WI38 (cell line): ENCODE measurements around the gene ZCCHC14.
"Not testable (repeated sequence)": the region's sequence is repeated elsewhere in the genome, so short reads cannot be mapped to it uniquely, and the experiment has no call there.

Experiments used
- H3K4me3 ChIP-seq: 2 replicates; pipeline ENCODE4 v1.5.1; 2011; ENCODE audit warnings: low read depth, mild to moderate bottlenecking, control low read depth, low read length
- TF ChIP-seq, protein P1 (sequence below): IDR thresholded peaks from 2 replicates; pipeline ENCODE4 v1.5.1; 2012; ENCODE audit warnings: low read depth, mild to moderate bottlenecking, control low read depth, low read length

The ZCCHC14 gene

DNA sequence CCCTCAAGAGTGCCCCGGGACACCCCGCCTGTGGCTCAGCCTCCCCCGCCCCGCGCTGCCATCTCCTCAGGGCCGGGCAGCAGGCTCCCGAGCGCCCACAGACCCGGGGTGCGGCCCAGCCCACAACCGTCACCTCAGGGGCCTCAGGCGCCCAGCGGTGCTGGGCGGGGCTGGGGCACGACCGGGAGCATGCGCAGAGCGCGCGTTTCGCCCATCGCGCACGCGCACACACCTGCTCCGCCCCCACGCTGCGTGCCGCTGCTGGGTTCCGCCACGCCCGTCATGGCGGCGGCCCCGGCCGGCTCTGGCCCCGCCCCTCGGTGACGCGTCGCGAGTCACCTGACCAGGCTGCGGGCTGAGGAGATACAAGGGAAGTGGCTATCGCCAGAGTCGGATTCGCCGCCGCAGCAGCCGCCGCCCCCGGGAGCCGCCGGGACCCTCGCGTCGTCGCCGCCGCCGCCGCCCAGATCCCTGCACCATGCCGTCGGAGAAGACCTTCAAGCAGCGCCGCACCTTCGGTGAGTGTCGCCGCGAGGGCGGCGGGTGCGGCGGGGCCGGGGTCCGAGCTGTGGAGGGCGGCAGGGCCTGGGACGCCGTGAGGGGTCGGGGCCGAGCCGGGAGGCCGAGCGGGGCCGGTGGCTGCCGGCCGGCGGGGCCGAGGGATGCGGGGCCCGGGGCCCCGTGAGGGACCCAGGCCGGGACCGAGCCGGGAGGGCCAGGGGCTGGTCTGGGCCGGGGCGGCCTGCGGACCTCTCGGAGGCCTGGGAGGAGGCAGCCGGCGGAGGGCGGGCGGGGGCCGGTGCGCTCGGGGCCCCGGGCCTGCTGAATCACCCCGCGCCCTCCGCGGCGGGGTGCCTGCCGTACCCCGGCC lies 100.6 kb downstream of the ZCCHC14 start, which contains the start of gene MAP1LC3B:
Gene MAP1LC3B (plus strand): TSS at position 387 of the 871 bp plus-strand sequence. CDS start 92 bp downstream, at position 479.
- H3K4me3 ChIP-seq: peak within 1 kb of the TSS; percentile 86
- TF ChIP-seq, protein P1, sequence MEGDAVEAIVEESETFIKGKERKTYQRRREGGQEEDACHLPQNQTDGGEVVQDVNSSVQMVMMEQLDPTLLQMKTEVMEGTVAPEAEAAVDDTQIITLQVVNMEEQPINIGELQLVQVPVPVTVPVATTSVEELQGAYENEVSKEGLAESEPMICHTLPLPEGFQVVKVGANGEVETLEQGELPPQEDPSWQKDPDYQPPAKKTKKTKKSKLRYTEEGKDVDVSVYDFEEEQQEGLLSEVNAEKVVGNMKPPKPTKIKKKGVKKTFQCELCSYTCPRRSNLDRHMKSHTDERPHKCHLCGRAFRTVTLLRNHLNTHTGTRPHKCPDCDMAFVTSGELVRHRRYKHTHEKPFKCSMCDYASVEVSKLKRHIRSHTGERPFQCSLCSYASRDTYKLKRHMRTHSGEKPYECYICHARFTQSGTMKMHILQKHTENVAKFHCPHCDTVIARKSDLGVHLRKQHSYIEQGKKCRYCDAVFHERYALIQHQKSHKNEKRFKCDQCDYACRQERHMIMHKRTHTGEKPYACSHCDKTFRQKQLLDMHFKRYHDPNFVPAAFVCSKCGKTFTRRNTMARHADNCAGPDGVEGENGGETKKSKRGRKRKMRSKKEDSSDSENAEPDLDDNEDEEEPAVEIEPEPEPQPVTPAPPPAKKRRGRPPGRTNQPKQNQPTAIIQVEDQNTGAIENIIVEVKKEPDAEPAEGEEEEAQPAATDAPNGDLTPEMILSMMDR: no peak

DNA sequence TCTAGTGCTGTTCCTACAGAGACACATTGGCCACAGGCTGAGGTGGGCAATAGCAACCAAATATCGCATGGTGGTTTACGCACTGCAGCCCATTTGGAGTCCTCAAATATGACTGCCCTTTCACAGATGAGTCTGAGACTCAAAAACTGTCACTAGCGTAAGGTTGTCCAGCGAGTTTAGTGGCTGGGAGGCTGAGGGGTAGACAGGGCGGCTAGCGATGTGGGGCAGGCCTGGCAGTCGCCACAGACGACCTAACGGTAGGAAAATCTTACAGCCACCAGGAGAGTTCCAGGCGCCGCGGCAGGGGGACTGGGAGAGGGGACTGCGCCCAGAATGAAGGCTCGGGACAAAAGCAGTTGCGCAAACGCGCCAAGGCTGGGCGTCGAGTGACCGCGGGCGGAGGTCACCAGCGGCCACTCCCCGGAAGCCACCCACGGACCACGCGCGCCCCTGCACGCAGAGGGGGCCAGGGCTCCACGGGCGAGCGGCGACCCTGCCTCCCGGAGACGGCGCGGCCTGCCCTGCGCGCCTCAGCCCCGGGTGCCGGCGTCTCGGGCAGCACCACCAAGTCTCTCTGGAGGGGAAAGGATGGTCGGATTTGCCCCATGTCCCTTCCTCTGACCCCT lies 101.4 kb downstream of the ZCCHC14 start:
- TF ChIP-seq, protein P1: no peak
- peak overlapping the region; percentile 66 for H3K4me3 ChIP-seq

DNA sequence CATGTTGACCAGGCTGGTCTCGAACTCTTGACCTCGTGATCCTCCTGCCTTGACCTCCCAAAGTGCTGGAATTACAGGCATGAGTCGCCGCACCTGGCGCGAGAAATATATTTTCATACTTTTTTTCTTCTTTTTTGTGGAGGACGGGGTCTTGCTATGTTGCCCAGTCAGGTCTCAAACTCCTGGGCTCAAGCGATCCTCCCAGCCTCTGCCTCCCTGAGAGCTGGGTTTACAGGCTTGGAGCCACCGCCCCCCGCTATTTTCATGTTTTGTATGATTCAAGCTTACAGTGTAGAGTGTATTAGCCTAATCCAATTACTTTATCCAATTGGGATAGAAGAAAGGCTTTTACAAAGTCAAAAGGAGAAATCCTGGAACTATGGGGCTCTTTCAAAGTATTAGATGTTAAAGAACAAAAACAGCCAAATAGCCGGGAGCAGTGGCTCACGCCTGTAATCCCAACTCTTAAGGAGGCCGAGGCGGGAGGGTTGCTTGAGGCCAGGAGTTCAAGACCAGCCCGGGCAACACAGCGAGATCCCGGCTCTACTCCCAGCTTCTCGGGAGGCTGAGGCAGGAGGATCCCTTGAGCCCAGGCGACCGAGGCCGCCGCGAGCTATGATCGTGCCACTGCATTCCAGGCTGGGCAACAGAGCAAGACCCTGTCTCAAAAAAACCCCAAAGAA lies 102.0 kb downstream of the ZCCHC14 start:
- H3K4me3 ChIP-seq: no peak overlapping the region
- TF ChIP-seq, protein P1: no peak

DNA sequence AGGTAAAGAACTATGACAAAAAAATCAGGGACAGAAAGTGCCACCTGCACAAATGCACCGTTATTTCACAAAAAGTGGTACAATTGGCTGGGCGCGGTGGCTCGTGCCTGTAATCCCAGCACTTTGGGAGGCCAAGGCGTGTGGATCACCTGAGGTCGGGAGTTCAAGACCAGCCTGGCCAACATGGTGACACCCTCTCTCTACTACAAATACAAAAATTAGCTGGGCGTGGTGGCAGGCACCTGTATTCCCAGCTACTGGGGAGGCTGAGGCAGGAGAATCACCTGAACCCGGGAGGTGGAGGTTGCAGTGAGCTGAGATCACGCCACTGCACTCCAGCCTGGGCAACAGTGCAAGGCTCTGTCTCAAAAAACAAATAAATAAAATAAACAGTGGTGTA lies 102.9 kb downstream of the ZCCHC14 start:
- H3K4me3 ChIP-seq: not testable (repeated sequence)

DNA sequence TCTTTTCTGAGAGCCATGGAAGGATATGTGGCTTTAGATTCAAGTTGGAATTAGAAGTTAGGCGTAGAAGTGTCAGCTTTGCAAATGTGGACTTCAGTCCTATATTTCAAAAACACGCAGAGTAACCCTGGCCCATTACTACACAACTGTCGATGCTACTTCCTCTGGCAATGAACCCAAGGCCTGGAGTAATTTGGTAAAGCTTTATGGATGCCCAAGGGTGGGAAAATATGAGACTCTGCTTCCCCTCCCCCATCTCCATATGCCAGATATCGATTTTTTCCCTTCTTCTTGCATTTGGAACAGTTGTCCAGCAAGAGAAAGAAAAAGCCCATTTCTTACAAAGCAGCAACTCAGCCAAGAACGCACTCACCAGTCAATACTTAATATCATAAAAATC lies 103.6 kb downstream of the ZCCHC14 start:
- TF ChIP-seq, protein P1: no peak
- H3K4me3 ChIP-seq: no peak overlapping the region

DNA sequence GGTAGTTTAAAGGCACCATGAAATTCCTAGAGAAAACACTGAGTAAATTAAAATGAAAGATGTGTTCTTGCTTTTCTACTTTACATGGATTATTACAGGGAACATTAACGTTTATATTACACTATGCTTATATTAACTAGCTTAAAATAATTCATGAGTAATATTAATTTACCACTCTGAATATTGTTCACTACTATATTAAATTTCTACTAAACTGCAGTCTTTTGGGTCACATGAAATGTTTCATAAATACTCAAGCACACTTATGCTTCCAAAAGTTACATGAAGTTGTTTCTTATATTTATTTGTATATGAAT lies 104.0 kb downstream of the ZCCHC14 start:
- peak overlapping the region; percentile 32; the same call in 1 of the 2 replicates for H3K4me3 ChIP-seq
- TF ChIP-seq, protein P1: no peak

DNA sequence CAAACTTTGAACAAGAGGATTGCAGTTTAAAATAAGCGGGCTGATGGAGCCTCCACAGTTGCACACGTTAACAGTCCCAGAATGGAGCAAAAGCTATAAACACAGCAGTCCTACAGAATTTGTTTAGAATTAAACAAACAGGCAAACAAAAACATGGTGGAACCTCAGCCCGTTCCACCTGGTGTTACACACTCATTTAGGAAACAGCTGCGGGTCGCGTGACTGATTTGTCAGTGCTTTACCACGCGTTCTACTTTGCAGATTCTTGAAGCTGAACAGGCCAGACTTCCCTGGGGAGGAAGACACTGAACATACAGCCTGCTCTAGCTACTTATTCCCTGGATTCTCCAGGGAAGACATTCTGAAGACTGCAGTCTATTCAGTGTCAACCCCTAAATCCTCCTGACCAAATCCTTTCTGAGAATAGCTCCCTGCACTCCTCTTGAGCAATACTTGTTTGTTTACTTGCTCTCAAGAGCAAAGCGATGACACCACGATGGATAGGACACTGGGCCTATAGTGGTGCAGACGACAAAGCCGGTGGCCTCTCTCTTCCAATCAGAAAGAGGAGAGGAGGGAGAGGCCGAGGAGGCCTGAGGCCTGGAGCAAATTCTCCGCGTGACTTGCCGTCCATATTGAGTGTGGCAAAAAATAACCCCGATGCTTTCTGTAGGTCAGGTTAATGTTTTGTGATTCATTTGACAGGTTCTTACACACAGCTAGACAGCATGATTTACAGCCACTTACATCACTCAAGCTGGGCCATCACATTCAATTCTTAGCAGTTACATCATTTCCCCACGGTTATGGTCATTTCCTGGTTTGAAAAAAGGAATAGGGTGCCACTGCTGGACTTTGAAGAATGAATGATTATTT lies 104.6 kb downstream of the ZCCHC14 start:
- TF ChIP-seq, protein P1: no peak
- H3K4me3 ChIP-seq: peak overlapping the region; percentile 42

DNA sequence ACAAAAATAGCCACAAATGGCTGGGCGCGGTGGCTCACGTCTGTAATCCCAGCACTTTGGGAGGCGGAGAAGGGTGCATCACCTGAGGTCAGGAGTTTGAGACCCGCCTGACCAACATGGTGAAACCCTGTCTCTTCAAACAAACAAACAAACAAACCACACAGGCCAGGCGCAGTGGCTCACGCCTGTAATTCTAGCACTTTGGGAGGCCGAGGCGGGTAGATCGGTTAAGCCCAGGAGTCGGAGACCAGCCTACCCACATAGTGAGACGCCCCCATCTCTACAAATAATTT lies 108.0 kb downstream of the ZCCHC14 start:
- H3K4me3 ChIP-seq: peak overlapping the region; percentile 62
